Stimulated activated CD8-positive, alpha-beta memory T cell treated with anti-CD3 and anti-CD28 coated beads, Interleukin-2, amount 100 ng/mL, for 1 hour (primary cell): ENCODE measurements around the gene UCP3.
A peak's percentile ranks its signal among the peaks of the same experiment; 100 is the strongest.

Experiments used
- DNase-seq, 2 donors: peaks; one replicate each; pipeline ENCODE4 v3.0.0-alpha.2; 2020; ENCODE audit warnings: low read depth in 2 of 2

UCP3 gene

DNA sequence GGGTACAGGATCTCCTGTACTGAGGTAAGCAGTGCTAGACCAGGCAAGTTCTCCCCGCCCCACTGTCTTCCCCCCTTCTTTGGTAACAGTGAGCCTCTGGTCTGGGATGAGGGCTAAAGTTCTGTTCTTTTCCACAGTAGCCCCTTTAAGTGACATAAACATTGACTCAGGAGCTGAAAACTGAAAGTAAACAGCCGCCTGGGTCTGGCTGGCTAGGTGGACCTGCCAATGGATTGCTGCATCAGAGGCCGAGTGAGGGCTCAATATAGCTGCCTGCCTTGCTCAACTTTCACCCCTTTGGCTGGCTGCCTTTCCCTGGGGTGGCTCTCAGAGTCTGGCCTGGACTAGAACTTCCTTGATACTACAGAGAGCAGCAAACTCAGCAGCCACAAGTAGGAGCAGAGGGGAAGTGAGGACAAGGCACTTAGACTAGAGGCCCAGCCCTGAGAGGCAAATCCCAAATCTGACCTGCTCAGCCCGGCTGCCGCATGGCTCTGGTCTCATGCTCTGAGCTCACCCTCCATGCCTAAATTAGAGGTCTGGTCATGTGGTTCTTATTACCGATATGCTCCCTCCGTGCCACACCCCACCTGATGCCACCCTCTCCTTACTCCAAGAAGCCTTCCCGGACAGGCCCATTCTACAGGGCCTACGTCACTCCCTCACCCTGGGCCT is 9.6 kb upstream of the UCP3 start:
- no peak for DNase-seq

DNA sequence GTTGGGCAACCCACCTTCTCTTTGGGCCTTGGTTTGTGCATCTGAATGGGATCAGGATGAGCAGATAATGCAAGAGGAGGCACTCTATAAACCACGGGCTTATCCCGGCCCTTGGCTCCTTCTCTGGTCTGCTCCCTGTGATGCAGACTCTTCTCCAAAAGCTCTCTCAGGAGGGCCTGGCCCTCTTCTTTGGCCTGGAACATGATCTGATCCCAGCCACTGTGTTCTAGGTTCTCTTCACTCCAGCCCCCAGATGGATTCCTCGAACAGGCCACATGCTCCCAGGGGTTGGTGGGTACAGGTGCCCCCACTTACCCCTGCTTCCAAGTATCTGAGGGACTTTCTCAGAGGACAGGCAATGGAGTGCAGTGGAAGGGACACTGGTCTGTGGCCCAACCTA is 8.7 kb upstream of the UCP3 start:
- no peak for DNase-seq

DNA sequence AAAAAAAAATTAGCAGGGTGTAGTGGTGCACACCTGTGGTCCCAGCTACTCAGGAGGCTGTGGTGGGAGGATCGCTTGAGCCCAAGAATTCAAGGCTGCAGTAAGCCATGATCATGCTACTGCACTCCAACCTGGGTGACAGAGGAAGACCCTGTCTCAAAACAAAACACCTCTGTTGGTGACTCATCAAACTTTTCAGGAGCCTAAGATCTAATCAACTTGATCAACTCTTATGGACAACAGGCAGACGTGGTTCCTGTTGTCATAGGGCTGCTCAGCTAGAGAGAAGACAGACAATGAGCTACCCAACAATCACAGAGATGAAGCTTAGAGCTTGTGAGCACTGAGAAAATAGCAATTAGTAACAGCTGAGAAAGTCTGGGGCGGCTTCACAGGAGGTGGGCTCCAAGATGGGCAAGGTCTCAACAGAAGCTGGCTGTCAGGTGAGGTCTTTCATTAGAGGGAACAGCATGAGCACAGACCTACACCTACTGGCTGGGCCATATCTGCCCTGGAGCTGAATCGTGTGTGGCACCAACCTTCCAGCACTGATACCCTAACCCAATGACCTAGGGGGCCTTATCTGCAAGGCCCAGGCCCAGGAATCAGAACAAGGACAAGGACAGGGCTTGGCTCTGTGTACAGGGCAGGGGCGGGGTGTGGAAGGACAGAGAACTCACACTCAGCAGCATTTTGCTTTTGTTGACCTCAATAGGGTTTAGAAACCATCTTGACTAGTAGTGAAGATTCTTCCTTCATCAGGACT is 7.2 kb upstream of the UCP3 start:
- no peak for DNase-seq

GRCh38 chr11:74014880-74015279 is 6.0 kb upstream of the UCP3 start:
- DNase-seq = no peak

- DNase-seq = no peak
Observed at GRCh38 chr11:74013141-74013540, 4.3 kb upstream of the UCP3 start.

DNA sequence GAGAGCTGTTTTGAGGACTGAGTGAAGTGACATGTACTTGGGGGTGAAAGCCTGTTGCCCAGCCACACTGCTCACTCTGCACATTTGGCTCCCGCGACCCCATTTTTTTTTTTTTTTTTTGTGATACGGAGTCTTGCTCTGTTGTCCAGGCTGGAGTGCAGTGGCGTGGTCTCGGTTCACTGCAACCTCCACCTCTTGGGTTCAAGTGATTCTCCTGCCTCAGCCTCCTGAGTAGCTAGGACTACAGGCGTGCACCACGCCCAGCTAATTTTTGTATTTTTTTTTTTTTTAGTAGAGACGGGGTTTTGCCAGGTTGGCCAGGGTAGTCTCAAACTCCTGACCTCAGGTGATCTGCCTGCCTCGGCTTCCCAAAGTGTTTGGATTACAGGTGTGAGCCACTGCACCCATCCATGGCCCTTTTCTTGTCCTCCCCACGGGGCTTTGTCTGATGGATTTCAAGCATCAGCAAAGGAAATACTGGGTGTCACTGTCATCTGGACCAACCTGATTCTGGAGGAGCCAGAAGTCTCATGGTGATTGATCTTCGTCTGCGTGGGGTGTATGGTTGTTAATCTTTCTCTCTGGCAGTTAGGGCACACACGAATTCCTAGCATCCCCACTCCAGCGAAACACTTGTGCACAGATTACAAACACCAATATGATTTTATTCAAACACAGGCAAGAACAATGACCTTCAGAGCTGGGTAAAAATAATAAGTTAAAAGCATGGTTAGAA is 3.4 kb upstream of the UCP3 start:
- no peak for DNase-seq

GRCh38 chr11:74011360-74012073 is 2.6 kb upstream of the UCP3 start:
- no peak for DNase-seq

- DNase-seq = no peak
Observed at GRCh38 chr11:74010306-74011300, 1.7 kb upstream of the UCP3 start.

- DNase-seq = no peak
Observed at GRCh38 chr11:74009675-74010305, 905 bp upstream of the UCP3 start.

- no peak for DNase-seq
Observed at GRCh38 chr11:74009230-74009547, 304 bp upstream of the UCP3 start.

DNA sequence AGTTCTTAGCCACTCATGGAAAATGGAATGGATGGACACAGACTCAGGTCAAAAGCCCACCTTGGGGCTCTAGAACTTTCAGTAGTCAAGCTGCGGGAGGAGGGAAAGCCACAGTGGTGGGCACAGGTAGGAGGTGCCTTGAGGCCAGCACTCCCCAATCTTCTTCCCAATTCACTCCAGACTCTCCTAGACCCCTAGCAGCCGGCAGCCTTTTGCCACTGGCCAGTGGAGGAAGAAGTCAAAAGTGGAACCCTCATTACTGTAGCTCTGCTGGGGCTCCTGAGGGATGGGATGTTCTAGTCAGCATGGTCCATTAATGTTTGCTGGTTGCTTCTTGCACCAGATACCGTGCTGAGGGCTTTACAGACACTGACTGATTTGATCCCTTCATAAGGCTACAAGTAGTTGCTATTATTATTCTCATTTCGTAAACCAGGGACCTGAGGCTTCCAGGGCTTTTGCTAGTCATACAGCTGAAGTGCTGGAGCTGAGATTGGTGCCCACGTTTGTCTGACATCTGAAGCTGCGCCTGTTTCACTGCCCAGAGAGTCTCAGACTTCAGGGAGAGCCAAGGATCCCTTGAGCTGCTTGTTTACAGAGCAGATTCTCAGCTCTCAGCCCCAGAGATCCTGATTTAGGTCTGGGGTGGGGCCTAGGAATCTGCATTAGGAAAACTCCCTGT is 1.1 kb downstream of the UCP3 start:
- no peak for DNase-seq

DNA sequence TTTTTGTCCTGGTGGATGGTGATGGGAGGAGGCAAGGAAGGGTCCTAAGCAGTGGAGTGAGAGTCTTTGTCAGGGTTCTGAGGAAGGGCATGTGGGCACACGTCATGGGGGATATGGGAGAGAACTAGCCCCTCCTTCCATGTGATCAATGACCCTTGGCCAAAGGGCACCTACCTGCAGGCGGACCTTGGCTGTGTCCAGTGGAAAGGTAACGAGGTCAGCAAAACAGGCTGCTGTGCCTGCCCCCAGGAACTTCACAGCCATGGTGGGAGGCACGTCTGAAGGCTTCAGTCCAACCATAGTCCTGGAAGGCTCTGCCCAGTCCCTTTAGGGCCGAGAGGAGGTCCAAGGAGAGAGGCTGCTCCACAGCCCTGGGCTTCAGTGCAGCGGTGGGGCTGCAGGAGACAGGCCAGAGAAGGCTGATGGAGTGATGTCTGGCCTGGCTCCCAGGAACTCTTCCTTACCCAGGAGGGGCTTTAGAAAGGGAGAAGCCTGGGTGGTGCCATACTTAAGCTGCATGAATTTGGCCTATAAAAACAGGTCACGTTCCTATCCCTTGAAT is 2.1 kb downstream of the UCP3 start:
- DNase-seq = no peak

DNA sequence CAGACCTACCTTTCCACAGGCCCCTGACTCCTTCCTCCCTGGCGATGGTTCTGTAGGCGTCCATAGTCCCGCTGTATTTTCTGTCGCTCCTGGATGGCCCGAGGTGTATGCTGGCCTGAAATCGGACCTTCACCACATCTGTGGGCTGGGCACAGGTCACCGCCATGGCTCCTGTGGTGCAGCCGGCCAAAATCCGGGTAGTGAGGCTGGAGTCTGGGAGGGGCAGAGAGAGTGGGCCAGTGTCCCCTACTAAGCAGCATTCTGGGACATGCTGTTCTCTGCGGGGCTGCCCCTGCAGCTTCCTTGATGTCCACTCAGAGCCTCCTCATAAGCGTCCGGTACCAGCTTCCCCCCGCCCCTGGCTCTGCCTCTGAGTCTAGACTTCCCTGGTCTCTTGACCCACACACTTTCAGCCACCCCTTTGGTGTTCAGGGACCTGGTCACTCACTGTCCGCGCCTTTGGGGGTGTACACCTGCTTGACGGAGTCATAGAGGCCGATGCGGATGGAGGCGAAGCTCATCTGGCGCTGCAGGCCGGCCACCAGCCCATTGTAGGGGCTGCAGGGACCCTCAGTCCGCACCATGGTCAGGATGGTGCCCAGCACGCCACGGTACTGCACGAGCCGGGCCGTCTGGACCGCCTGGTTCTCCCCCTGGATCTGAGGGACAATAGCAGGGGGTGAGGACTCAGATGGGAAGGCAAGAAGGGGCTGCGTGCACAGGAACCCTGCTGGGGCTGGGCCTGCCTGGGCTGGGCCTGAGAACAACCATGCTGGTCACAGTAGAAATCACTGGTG is 3.0 kb downstream of the UCP3 start:
- DNase-seq = no peak

DNA sequence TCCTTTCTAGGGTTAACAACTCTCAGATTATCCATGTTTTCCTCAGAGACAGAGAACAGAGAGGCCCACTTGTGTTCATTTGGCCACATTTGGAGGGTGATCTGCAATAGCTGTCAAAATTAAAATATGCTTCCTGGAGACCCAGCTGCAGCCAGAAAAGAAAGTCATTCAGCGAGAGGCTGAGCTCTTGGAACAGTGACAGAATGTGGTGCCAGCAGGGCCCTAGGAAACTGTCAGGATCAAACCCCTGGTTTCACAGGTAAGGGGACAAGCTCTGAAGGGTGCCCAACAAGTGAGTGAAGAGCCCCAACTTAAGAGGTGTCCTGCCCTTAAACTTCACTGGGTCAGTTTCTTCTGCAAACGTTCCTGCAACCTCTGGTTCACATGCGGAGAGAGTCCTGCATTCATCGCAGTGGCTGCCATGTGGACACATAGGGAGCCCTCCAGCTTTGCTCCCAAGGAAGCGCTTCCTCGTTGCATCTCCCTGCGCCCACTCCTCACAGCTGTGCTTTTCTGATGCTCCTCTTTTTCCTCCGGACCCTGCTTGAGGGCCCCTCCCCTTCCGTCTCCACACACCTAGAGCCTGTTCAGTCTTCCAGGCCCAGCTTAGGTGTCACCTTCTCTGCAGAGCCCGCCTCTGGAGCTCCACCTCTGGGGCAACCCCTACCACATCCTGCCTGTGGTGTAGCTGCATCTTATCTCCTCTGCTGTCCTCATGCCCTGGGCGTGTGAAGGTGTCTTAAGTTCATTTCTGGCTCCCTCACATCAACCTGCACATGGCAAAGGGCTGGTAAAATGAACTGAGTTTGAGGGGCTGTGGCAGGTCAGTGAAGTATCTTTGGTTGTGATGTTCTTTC is 3.9 kb downstream of the UCP3 start:
- peak; percentile 56 to 73 for DNase-seq

DNA sequence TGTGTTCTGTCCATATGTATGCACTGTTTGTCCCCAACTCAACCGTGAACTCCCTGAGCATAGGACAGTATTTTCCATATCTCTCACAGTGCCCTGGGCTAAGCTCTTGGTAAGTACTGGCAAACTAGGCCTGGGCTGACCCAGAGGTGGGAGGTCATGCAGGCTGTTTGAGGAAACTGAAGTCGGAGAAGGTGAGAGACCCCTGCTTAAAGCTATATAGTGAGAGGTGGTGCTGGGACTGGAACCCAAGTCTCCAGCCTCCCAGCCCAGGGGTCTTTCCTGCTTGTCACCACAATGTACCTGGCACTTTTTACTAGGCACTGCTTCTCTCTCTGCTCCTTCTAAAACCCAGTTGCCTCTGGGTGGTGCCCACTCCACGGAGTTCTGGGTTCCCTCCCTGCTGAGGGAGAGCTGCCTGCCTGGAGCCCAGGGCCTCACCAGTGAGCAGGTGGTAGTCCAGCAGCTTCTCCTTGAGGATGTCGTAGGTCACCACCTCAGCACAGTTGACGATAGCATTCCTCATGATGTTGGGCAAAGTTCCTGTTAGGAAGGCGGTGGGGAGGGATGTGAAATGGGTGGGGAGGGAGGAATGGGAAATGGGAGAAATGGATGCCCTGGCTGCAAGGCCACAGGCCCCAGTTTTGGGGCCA is 4.7 kb downstream of the UCP3 start:
- no peak for DNase-seq

GRCh38 chr11:74002832-74003231 is 6.1 kb downstream of the UCP3 start:
- DNase-seq = no peak

DNA sequence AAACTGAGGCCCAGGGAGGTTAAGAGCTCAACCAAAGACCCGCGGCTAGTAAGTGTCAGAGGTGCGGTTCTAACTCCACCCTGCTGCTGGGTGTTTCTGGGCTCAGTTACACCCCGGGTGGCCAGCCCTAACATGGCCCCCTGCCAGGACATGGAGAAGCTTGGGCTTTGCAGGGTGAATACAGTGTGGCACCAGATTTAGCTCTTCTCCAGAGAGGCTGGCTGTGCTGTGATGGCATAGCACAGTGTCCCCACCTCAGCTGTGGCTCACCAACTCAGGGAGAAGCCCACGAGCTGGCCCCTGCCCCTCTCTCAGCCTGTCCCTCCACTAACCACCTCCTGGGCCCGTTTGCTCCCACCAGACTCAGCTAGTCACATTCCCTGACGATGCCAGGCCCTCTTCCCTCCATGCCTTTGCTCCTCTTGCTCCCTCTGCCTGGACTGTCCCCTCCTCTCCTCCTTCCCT is 7.0 kb downstream of the UCP3 start:
- DNase-seq = no peak
